Right lobe of liver (tissue), 4 donors: Measurements from ENCODE around the gene PLGRKT.

Experiments
- CTCF ChIP-seq, 4 donors: fragments of 200-600 bp in 3 of 4; fragments of 450-650 bp in 1 of 4; IDR thresholded peaks; one replicate each; pipeline versions ENCODE4 v1.5.1 to v1.8.0; 2016 to 2022; ENCODE audit warnings: antibody characterized with exemption in 4 of 4, mild to moderate bottlenecking in 2 of 4
- POLR2A ChIP-seq: fragments of 450-650 bp; IDR thresholded peaks from one replicate; pipeline ENCODE4 v1.6.1; 2017; ENCODE audit warnings: antibody characterized with exemption, mild to moderate bottlenecking
- donor health status: DM: no; HTN: no; CAD: no.
- donor health status: DM: no; HTN: no; CAD: no.
- donor health status: DM: no; HTN: yes; CAD: no.

DNA sequence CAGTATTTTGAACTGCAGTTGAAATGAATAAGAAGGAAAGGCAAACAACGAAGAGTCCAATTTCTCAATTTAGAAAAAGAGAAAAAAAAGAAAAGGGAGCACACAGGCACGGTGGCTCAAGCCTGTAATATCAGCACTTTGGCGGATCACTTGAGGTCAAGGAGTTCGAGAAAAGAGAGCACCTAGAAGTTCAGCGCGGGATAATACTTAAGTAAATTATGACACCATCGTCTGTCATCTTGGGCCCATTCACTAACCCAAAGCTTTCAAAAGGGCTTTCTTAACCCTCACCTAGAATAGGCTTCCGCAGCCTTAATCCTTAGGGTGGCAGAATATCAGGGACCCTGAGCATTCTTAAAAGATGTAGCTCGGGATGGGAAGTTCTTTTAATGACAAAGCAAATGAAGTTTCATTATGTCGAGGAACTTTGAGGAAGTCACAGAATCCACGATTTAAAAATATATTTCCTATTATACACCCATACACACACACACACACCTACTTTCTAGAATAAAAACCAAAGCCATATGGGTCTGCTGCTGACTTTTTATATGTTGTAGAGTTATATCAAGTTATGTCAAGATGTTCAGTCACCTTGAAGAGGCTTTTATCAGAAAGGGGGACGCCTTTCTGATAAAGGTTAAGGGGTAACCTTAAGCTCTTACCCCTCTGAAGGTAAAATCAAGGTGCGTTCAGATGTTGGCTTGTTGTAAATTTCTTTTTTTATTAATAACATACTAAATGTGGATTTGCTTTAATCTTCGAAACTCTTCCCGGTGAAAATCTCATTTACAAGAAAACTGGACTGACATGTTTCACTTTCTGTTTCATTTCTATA lies 12.0 kb upstream of the PLGRKT start:
- TF ChIP-seq POLR2A (no peak), CTCF (IDR thresholded peaks at IDR 0.05) (no peak)
